Daoy (cell line): Measurements from ENCODE around the gene RAPGEF4. TPM values are rescaled to one million over a fixed set of nuclear protein-coding genes. Genes with fewer than 3 reads are reported as not detected.
"Not testable (repeated sequence)": the region's sequence is repeated elsewhere in the genome, so short reads cannot be mapped to it uniquely, and the experiment has no call there.

Source experiments
- DNase-seq: peaks from one replicate; pipeline ENCODE4 v3.0.0-alpha.2; 2015; ENCODE audit warnings: low read depth
- total RNA-seq: library from RNA; depleted of rRNA; stranded (reverse); fragments of >200 nt; shearing (Covaris generic); gene quantifications from 2 replicates; pipeline ENCODE4 v1.2.3, GENCODE V29; 2014

Gene RAPGEF4
- total RNA-seq, 1 experiment from 2014 or later, result 0.51 TPM

- no peak for DNase-seq
Observed at GRCh38 chr2:173033084-173033483, 297.4 kb downstream of the RAPGEF4 start.

DNA sequence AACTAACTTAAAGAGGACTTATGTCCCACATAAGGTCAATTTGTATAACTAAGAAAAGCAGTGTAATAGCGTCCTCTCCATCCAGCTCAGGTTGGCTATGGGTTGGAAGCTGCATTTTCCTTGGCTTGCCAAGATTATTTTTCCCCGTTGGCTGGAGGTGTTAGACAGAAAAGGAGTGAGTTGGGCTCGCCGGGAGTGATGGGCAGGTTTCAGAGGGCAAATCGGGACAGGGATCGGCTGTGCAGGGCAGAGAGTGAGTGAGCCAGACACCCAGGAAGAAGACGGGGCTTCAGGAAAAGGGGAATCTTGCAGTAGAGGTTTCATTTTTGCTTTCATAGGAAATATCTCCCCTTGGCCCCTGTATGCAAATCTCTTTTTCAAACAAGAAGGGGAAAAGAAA, 298.5 kb downstream of the RAPGEF4 start:
- DNase-seq, result no peak

DNA sequence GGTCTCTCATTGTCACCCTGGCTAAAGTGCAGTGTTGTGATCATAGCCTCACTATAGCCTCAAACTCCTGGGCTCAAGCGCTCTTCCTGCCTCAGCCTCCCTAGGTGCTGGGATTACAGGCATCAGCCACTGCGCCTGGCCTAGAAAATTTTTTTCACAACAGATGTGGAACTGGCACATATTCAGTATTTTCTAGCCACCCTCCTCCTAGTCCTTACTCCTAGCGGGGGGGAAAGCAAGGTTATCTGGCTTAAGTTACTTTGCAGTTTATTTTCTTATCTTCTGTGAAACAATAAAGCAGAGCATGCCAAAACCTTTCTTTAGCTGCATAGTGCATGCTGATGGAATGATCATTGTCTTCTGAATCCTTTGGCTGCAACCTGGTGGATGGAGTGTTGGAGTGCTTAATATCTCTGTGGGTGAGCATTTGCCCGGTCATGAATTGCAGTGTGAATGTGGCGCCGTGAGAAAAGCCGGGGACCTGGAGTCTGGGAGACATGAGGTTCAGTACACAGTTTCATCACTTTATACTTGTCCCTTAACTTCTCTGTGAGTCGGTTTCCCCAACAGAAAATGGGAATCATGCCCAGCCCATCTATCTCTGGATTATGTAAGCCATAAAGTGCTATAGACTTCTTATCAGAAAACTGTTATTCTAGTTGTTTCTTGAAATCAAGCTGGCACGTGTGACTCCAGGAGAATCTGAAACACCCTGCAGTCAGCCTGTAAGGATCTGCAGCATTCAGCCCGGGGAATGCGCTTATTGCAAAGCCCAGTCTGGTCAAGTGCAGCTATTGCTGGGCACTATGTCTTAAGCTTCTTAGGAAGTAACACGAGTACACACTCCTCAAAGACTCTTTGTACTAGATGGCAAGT, 301.8 kb downstream of the RAPGEF4 start:
- no peak for DNase-seq

DNA sequence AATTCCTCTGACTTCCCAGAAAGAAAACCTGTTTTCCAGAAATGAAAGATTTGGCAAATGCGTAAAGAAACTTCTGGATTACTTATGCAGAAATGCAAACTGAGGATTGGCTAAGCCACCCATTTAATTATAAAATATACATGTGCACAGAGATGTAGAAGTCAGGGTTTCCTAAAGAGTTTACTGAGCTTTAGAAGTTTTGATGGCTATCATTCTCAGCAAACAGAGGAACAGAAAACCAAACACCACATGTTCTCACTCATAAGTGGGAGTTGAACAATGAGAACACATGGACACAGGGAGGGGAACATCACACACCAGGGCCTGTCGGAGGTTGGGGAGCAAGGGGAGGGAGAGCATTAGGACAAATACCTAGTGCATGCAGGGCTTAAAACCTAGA, 302.6 kb downstream of the RAPGEF4 start:
- not testable (repeated sequence) for DNase-seq

GRCh38 chr2:173040729-173041128, 305.1 kb downstream of the RAPGEF4 start:
- no peak for DNase-seq

- peak; percentile 68 for DNase-seq
Observed at GRCh38 chr2:173043476-173043875, 307.8 kb downstream of the RAPGEF4 start.

DNA sequence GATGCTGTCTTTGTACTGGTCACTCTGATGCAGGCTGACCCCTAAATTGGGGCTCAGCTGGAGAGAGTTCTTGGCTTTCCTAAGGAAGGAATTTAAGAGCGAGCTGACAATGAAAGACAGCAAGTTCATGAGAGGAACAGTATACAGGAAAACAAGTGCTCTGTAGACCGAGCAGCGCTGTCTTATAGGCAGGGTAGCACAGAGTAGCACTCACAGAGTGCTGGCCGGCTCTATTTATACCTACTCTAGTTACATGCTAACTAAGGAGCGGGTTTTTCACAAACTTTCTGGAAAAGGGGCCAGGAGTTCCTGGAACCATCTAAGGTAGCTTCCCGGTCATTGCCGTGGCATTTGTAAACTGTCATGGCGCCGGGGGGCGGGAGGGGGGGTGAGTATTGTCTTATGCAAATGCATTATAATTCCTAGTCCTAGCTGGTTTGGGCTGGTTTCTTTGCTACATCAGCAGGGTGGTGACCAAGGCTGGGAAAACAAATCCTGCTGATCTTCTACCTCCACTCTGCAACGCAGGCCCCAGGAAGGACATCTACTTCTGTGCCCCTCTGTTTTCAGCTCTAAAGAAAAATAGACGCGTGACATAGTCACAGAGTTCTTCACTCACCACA, 308.4 kb downstream of the RAPGEF4 start:
- DNase-seq, result no peak

- peak; percentile 24 for DNase-seq
Observed at GRCh38 chr2:173044686-173045085, 309.0 kb downstream of the RAPGEF4 start.

DNA sequence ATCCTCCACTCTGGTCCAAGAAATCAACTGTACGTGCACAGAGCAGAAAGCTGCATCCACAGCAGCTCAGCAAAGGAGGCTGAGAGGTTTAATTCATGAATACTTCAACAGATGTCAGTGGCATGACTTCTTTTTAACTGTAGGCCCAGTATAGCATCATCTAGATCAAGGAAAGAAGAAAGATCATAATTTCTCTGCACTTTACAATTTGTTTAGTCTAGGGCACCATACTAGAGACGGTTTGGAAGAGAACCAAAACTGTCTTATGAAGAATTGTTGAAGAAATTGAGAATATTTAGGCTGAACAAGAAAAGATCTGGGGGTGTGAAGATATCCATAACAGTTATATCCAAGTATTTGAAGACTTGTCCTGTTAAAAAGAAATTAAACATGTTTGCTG, 309.5 kb downstream of the RAPGEF4 start:
- no peak for DNase-seq

GRCh38 chr2:173048522-173048896, 312.9 kb downstream of the RAPGEF4 start:
- no peak for DNase-seq

DNA sequence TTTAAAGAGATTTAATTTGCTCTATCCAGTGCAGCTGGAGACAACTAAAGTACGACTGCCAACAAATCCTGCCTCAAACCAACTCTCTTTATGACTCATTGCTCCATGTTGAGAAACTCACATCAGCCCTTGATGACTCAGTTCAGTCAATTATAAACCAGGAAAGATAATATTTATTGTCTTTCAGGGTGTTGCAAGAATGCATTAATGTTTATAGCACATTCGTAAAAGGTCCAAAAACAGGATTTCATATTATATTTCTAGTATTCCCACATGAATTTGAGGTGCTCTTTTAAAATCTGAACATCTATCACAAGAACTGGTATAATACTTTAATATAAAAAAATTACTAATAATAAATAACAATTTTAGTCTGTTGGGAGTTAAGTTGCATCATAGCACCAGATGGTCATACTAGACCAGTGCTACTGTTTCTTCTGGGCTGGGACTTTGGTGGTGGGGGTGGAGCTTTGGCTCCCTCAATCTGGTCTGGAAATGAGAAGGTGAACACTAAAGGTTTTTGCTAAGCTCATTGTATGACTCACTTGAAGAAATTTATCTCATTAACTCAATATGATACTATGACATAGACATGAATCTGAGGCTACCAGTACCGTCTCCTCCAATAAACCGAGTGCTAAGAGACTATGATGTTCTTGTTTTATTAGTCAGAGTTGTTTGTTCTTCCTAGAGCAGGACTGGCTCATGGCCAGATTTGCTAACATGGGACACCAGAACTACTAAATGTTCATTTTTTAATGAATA, 313.4 kb downstream of the RAPGEF4 start:
- peak; percentile 92 for DNase-seq

- no peak for DNase-seq
Observed at GRCh38 chr2:173049831-173050230, 314.2 kb downstream of the RAPGEF4 start.

DNA sequence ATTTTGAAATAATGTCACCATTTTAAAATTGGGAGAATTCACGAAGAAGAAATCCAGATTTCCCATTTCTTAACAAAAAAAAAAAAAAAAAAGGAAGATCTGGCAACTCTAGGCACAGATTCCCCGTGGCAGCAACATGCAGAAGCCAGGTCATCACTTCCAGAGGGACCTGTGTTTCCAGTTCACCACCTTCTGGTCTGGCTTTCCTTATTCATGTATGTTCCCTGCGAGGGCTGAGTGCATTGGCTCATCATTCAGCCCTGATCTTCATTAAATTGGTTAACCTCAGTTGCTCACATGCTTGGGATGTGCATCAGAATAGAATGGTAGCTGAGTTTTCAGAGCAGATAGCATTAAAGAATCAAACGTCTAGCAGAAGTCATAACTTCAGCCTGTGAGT, 315.0 kb downstream of the RAPGEF4 start:
- DNase-seq, result no peak

- no peak for DNase-seq
Observed at GRCh38 chr2:173051463-173052215, 316.0 kb downstream of the RAPGEF4 start.

GRCh38 chr2:173053043-173053699, 317.5 kb downstream of the RAPGEF4 start:
- no peak for DNase-seq

GRCh38 chr2:173054466-173054865, 318.8 kb downstream of the RAPGEF4 start:
- DNase-seq, result no peak

DNA sequence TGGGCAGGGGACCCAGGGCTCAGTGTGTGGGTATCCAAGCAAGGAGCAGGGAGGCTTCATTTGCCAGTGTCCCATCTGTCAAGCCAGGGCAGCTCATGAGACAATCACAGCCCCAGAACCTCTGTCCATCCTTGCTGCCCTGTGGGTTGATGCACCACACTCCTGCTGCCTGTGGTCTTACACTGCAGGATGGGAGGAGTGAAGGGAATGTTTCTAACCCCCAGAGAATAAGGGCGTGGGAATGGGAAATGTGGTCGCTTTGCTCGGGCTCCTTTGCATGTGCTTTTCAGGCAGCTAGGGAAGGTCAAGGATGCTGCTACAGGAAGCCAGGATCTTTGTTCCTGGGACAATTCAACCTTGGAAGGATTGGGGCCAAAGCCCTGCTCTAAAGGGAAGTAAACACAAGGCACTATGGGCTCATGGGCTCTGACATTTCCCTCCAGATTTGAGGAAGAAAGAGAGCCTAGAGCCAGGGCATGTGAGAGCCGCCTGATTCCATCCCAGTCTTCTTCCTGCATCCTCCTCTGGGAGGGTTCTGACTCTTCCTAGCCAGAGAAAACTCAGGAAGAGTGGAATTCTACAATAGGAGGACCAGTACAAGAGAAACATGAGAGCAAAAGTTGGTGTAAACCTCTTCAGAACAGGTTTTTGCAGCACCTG, 321.2 kb downstream of the RAPGEF4 start:
- DNase-seq, result no peak

GRCh38 chr2:173058097-173058496, 322.5 kb downstream of the RAPGEF4 start:
- DNase-seq, result no peak

GRCh38 chr2:173058673-173059072, 323.0 kb downstream of the RAPGEF4 start:
- DNase-seq, result no peak

GRCh38 chr2:173059292-173059691, 323.6 kb downstream of the RAPGEF4 start:
- DNase-seq, result no peak

DNA sequence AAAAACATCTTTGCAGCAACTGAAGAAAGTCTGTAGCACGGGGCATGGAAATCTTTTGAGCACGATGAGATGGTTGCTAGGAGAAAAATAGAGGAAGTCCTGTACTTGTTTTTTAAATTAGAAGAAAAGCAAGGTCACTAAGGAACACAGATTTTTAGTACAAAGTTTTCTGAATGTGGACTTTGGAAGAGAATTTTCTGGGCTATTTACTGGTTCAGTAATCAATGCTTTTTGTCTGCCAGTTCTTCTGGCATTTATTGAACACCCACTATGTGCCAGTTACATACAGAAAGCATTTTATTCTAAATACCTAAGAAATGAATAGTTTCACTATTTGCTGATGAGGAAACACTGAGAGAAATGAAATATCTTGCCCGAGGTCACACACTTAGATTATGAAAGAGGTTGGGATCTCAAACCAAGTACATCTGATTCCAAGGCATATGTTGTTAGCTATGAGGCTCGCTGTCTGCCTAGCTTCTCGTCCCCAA, 324.4 kb downstream of the RAPGEF4 start:
- no peak for DNase-seq
